Parathyroid adenoma (tissue), 2 donors: ENCODE measurements around the gene NDUFC2.

Experiments
- H2AFZ ChIP-seq: fragments of 300-600 bp; sonication (generic); one replicate; pipeline ENCODE4 v1.7.0; 2017; ENCODE audit warnings: antibody characterized with exemption, mild to moderate bottlenecking
- H3K27ac ChIP-seq: fragments of 300-600 bp; sonication (generic); one replicate; pipeline ENCODE4 v1.7.0; 2017
- H3K27me3 ChIP-seq: fragments of 300-600 bp; sonication (generic); one replicate; pipeline ENCODE4 v1.7.0; 2017; ENCODE audit warnings: low read length; ENCODE audit not compliant: control insufficient read depth, insufficient read depth
- H3K36me3 ChIP-seq: fragments of 300-600 bp; sonication (generic); one replicate; pipeline ENCODE4 v1.7.0; 2017; ENCODE audit warnings: low read length; ENCODE audit not compliant: control insufficient read depth, insufficient read depth
- H3K4me1 ChIP-seq: fragments of 300-600 bp; sonication (generic); one replicate; pipeline ENCODE4 v1.7.0; 2017; ENCODE audit warnings: control low read depth
- H3K4me2 ChIP-seq: fragments of 300-600 bp; sonication (generic); one replicate; pipeline ENCODE4 v1.7.0; 2017; ENCODE audit warnings: low read length
- H3K4me3 ChIP-seq: fragments of 300-600 bp; sonication (generic); one replicate; pipeline ENCODE4 v1.7.0; 2017; ENCODE audit warnings: low read depth, low read length
- H3K79me2 ChIP-seq: fragments of 300-600 bp; sonication (generic); one replicate; pipeline ENCODE4 v1.7.0; 2017; ENCODE audit warnings: control low read depth
- H3K9ac ChIP-seq: fragments of 300-600 bp; sonication (generic); one replicate; pipeline ENCODE4 v1.7.0; 2017; ENCODE audit warnings: mild to moderate bottlenecking
- H3K9me3 ChIP-seq: fragments of 300-600 bp; sonication (generic); one replicate; pipeline ENCODE4 v1.7.0; 2017; ENCODE audit warnings: low read length; ENCODE audit not compliant: control insufficient read depth
- TF ChIP-seq, protein P1 (sequence below): fragments of 300-600 bp; sonication (generic); IDR thresholded peaks from one replicate; pipeline ENCODE4 v1.7.0; 2017; ENCODE audit warnings: antibody characterized with exemption, mild to moderate bottlenecking
- donor health status: primary hyperparathyroidism.

Gene NDUFC2

DNA sequence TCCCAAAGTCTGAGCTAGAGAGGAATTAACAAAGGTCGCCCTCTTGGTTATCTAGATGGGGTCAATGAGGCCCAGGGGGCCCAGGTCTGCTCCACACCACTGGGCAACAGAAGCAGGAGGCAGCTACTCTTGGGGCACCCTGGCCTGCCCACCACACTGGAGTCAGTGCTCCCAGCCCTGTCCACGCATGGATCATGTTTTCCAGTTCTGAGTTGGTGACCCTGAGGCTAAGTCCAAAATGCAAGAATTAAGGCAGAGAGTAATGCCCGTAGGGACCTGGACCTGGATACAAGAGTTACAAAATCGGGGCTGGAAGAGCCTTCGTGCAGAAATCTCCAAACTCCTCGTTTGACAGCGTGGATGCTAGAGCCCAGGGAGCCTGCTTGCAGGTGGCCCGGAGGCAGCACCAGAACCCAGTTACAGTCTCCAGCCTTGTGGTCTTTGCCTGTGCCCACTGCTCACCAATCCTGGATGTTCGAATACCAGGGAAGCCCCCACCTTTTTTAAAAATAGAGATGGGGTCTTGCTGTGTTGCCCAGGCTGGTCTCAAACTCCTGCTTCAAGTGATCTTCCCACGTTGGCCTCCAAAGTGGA is 22.1 kb downstream of the NDUFC2 start:
- no peak overlapping the region for H3K4me2 ChIP-seq
- H3K4me3 ChIP-seq: no peak overlapping the region
- H3K4me1 ChIP-seq: peaks cover 9% of the 10 kb centered on the region
- no peaks in the 10 kb centered on the region for H3K27me3 ChIP-seq
- H3K36me3 ChIP-seq: no peaks in the 10 kb centered on the region
- no peak overlapping the region for H2AFZ ChIP-seq
- H3K9ac ChIP-seq: no peak overlapping the region
- TF ChIP-seq, protein P1, sequence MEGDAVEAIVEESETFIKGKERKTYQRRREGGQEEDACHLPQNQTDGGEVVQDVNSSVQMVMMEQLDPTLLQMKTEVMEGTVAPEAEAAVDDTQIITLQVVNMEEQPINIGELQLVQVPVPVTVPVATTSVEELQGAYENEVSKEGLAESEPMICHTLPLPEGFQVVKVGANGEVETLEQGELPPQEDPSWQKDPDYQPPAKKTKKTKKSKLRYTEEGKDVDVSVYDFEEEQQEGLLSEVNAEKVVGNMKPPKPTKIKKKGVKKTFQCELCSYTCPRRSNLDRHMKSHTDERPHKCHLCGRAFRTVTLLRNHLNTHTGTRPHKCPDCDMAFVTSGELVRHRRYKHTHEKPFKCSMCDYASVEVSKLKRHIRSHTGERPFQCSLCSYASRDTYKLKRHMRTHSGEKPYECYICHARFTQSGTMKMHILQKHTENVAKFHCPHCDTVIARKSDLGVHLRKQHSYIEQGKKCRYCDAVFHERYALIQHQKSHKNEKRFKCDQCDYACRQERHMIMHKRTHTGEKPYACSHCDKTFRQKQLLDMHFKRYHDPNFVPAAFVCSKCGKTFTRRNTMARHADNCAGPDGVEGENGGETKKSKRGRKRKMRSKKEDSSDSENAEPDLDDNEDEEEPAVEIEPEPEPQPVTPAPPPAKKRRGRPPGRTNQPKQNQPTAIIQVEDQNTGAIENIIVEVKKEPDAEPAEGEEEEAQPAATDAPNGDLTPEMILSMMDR: no peak
- no peak overlapping the region for H3K27ac ChIP-seq
- H3K79me2 ChIP-seq: no peaks in the 10 kb centered on the region
- H3K9me3 ChIP-seq: no peaks in the 10 kb centered on the region

DNA sequence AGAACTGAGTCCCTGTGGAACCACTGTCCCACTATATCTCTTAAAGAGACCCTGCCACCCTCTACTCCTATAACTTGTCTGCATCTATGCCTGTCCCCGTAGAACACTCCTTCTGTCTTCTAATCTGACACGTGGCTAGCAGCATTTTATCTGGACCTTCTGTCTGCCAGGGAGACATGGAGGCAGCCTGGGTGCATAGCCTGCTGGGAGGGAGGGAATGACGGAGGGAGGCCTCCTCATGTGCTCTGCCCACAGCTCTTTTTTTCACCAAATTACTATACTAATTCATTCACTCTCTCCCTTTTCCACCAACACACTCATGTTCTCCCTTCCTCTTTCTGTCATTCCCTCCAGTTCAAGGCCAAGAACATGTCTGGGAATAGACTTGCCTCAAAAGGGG is 23.6 kb downstream of the NDUFC2 start:
- Histone ChIP-seq H3K79me2 (no peaks in the 10 kb centered on the region), H3K27ac (no peak overlapping the region), H3K36me3 (no peaks in the 10 kb centered on the region), H3K27me3 (no peaks in the 10 kb centered on the region), H3K4me2 (no peak overlapping the region), H3K4me3 (no peak overlapping the region), H3K9ac (no peak overlapping the region), H2AFZ (no peak overlapping the region), H3K9me3 (no peaks in the 10 kb centered on the region), H3K4me1 (peaks cover 3% of the 10 kb centered on the region)
- TF ChIP-seq, protein P1: no peak

DNA sequence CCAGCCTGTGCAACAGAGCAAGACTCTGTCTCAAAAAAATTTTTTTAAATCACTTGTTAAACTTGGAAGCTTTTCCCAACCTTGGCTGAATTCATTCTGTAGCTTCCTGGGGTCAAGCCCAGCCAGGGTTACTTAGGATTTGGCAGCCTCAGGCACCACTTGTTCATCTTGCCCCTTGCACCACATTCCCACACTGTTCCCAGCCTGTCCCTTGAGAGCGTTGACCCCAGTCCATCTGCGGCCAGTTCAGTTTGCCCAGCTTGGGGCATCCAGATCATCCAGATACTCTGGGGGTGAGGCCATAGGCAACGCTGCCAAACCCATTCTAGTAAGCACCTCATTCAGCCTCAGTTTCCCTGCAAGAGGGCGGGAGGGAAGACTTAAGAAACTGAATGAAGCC is 24.7 kb downstream of the NDUFC2 start:
- Histone ChIP-seq H3K4me2 (no peak overlapping the region), H3K4me3 (no peak overlapping the region), H2AFZ (no peak overlapping the region), H3K9me3 (no peaks in the 10 kb centered on the region), H3K4me1 (no peaks in the 10 kb centered on the region), H3K9ac (no peak overlapping the region), H3K27ac (no peak overlapping the region), H3K79me2 (no peaks in the 10 kb centered on the region), H3K36me3 (no peaks in the 10 kb centered on the region), H3K27me3 (no peaks in the 10 kb centered on the region)
- TF ChIP-seq, protein P1: no peak

DNA sequence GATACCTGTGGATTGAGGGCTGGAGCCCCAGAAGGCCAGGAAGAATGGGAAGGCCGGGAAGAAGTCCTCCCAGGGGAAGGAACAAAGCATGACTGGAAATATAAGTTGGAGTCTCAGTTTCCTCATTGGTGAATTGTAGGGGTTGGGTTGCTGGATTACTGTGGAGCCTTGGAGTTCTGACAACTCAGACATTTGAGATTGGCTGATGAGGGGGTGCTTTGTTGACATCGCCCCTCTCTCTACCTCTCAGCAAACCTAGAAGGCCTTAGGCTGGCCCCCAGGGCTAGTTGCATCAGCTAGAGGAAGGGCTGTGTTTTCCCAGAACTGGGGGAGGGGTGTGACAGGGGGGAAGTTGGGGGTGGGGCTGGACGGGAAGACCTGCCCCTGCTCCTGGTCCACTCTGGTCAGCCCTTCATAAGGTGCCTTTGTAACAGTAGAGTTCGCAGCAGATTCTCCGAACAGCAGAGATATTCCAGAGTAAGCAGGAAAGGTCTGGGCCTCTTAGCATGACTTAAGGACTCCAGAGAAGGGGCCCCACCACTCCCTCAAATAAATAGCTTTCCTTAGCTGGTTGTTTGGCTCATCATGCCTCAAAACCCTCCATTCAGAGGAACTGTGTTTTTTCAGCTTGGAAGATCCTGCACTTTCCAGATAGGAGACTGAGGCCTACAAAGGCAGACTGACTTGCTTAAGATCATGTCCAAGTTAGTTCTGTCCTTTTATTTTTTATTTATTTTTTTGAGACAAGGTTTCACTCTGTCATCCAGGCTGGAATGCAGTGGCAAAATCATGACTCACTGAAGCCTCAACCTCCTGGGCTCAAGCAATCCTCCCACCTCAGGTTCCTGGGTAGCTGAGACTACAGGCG is 28.5 kb downstream of the NDUFC2 start:
- Histone ChIP-seq H3K9ac (no peak overlapping the region), H3K9me3 (no peaks in the 10 kb centered on the region), H3K79me2 (no peaks in the 10 kb centered on the region), H2AFZ (no peak overlapping the region), H3K36me3 (no peaks in the 10 kb centered on the region), H3K4me3 (no peak overlapping the region), H3K27me3 (no peaks in the 10 kb centered on the region), H3K4me1 (peaks cover 5% of the 10 kb centered on the region), H3K27ac (no peak overlapping the region), H3K4me2 (no peak overlapping the region)
- TF ChIP-seq, protein P1: no peak
